ENCODE measurements around the gene SLC26A4.

SLC26A4 gene

GRCh38 chr7:107652642-107653041 lies 8.0 kb upstream of the SLC26A4 start:
- no peak for DNase-seq (ENCODE audit: low read depth)
- TF ChIP-seq CTCF (IDR thresholded peaks at IDR 0.05; ENCODE audit: control insufficient read depth, insufficient read depth, low read depth, low read length, missing control alignments): no peak
- no peak overlapping the region for H3K4me3 ChIP-seq (ENCODE audit: control insufficient read depth, low read depth, low read length)

DNA sequence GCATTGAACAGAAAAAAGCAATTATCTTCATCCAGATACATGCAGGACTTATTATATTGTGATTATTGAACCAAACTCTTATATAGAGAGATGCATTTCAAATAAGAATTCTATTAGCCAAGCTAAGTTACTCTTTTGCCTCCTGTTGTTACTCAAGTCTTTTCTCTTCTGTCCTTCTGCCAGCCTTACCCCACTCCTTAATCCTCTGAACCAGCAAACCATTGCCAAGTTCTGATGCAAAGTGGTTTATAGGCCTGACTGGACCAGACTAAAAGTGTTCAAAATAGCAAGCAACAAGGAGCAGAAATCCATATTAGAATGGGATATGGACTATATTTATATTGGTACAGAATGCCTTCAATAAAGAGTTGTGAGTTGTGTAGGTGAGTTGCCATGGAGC lies 2.2 kb upstream of the SLC26A4 start:
- TF ChIP-seq CTCF (IDR thresholded peaks at IDR 0.05; ENCODE audit: control insufficient read depth, insufficient read depth, low read depth, low read length, missing control alignments): no peak
- DNase-seq (ENCODE audit: low read depth): peak; percentile 72
- no peak overlapping the region for H3K4me3 ChIP-seq (ENCODE audit: control insufficient read depth, low read depth, low read length)

GRCh38 chr7:107659666-107660065 lies 962 bp upstream of the SLC26A4 start:
- no peak overlapping the region for H3K4me3 ChIP-seq (ENCODE audit: control insufficient read depth, low read depth, low read length)
- no peak for TF ChIP-seq CTCF (IDR thresholded peaks at IDR 0.05; ENCODE audit: control insufficient read depth, insufficient read depth, low read depth, low read length, missing control alignments)
- peak; percentile 67 for DNase-seq (ENCODE audit: low read depth)

DNA sequence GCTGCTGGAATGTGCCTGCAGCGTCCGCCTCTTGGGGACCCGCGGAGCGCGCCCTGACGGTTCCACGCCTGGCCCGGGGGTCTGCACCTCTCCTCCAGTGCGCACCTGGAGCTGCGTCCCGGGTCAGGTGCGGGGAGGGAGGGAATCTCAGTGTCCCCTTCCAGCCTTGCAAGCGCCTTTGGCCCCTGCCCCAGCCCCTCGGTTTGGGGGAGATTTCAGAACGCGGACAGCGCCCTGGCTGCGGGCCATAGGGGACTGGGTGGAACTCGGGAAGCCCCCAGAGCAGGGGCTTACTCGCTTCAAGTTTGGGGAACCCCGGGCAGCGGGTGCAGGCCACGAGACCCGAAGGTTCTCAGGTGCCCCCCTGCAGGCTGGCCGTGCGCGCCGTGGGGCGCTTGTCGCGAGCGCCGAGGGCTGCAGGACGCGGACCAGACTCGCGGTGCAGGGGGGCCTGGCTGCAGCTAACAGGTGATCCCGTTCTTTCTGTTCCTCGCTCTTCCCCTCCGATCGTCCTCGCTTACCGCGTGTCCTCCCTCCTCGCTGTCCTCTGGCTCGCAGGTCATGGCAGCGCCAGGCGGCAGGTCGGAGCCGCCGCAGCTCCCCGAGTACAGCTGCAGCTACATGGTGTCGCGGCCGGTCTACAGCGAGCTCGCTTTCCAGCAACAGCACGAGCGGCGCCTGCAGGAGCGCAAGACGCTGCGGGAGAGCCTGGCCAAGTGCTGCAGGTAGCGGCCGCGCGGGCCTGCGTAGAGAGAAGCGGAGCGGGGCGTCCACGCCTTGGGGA lies 645 bp downstream of the SLC26A4 start:
- TF ChIP-seq CTCF (IDR thresholded peaks at IDR 0.05; ENCODE audit: control insufficient read depth, insufficient read depth, low read depth, low read length, missing control alignments): no peak
- peak overlapping the region; percentile 37 for H3K4me3 ChIP-seq (ENCODE audit: control insufficient read depth, low read depth, low read length)
- DNase-seq (ENCODE audit: low read depth): no peak

GRCh38 chr7:107661865-107662379 lies 1.3 kb downstream of the SLC26A4 start:
- TF ChIP-seq CTCF (IDR thresholded peaks at IDR 0.05; ENCODE audit: control insufficient read depth, insufficient read depth, low read depth, low read length, missing control alignments): peak; percentile 27
- H3K4me3 ChIP-seq (ENCODE audit: control insufficient read depth, low read depth, low read length): peak overlapping the region; percentile 37
- DNase-seq (ENCODE audit: low read depth): no peak

DNA sequence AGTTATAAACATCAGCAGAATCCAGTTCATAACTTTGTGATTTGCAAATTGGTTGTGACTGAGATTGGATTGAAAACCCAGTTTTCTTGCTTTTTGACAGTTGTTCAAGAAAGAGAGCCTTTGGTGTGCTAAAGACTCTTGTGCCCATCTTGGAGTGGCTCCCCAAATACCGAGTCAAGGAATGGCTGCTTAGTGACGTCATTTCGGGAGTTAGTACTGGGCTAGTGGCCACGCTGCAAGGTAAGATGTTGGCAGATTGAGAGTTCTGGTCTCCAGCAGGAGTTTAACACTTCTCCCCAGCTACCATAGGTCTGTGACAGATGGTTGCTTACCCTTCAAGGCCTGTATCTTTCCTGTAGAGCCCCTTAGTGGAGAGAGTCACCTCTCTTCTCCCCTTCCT lies 2.6 kb downstream of the SLC26A4 start:
- no peak for DNase-seq (ENCODE audit: low read depth)
- no peak for TF ChIP-seq CTCF (IDR thresholded peaks at IDR 0.05; ENCODE audit: control insufficient read depth, insufficient read depth, low read depth, low read length, missing control alignments)
- H3K4me3 ChIP-seq (ENCODE audit: control insufficient read depth, low read depth, low read length): no peak overlapping the region
